HepG2 (cell line): ENCODE measurements around the gene KLK11. TPM values are rescaled to one million over a fixed set of nuclear protein-coding genes. Genes with fewer than 3 reads are reported as not detected.

ENCODE experiments used
- ATAC-seq: fragments of 200-7000 bp; cut with Tn5 transposase; 3 replicates; pipeline ENCODE4 v1.9.1; 2020; ENCODE audit warnings: mild to moderate bottlenecking, moderate library complexity
- BruUV-seq: library from RNA; stranded (reverse); fragments of 400-500 nt; replicated peaks from 2 replicates; lab custom pipeline; 2021; lab: Mats Ljungman, UMichigan
- CTCF ChIA-PET: fragments of 300-600 bp; formaldehyde crosslinking; extraction: SDS; loops from one replicate; lab custom pipeline; 2021; ENCODE audit warnings: low total read pairs, inconsistent platforms, low intra/inter-chr PET ratio; lab: Yijun Ruan, JAX
- POLR2A ChIA-PET: fragments of 350-600 bp; sonication (Branson Sonifier 250); formaldehyde crosslinking; loops from one replicate; lab custom pipeline; 2020; ENCODE audit warnings: antibody characterized with exemption, inconsistent platforms; lab: Yijun Ruan, JAX
- DNase-seq: peaks from one replicate; pipeline ENCODE4 v3.0.0-alpha.2; 2015; ENCODE audit warnings: low spot score
- FAIRE-seq: peaks from 3 replicates; lab custom pipeline; 2011; peaks lifted over from hg19 to GRCh38; lab: Jason Lieb, UNC
- H2AFZ ChIP-seq: one replicate; pipeline ENCODE4 v1.6.1; 2011; ENCODE audit warnings: low read length, inconsistent platforms
- H3K27ac ChIP-seq: fragments of 300-600 bp; 3 replicates; pipeline ENCODE4 v1.8.0; 2011; ENCODE audit warnings: mixed run types, mild to moderate bottlenecking, mixed read lengths, low read length, inconsistent platforms; ENCODE audit not compliant: insufficient read depth; ENCODE audit errors: extremely low read length
- H3K27me3 ChIP-seq, 2 experiments: fragments of 200-600 bp in 1 of 2; 2 replicates in 1 of 2; 3 replicates in 1 of 2; pipeline versions ENCODE4 v1.6.0 to v1.8.0; 2011; ENCODE audit warnings: low read length in 2 of 2, mild to moderate bottlenecking in 2 of 2, moderate library complexity in 2 of 2, inconsistent platforms in 1 of 2; ENCODE audit not compliant: insufficient read depth in 2 of 2, control insufficient read depth in 1 of 2
- H3K36me3 ChIP-seq, 2 experiments: fragments of 200-600 bp in 1 of 2; replicated peaks in 1 of 2; 2 replicates in 1 of 2; 3 replicates in 1 of 2; pipeline versions ENCODE4 v1.5.1 to v1.8.0; 2011; ENCODE audit warnings: low read length in 2 of 2, inconsistent platforms in 1 of 2; ENCODE audit not compliant: insufficient read depth in 2 of 2, control insufficient read depth in 1 of 2
- H3K4me1 ChIP-seq: 2 replicates; pipeline ENCODE4 v1.5.1; 2012; ENCODE audit warnings: low read length, inconsistent platforms; ENCODE audit not compliant: insufficient read depth
- H3K4me2 ChIP-seq: 2 replicates; pipeline ENCODE4 v1.6.0; 2011; ENCODE audit warnings: low read depth, low read length, inconsistent platforms
- H3K4me3 ChIP-seq, 3 experiments: fragments of 200-600 bp in 1 of 3; sonication (generic), shearing (Covaris generic) in 1 of 3; replicated peaks in 1 of 3; 2 replicates each; pipeline ENCODE4 v1.5.1; 2011 to 2016; ENCODE audit warnings: low read length in 3 of 3, inconsistent platforms in 2 of 3, low read depth in 2 of 3, mild to moderate bottlenecking in 2 of 3, control low read depth in 1 of 3, mixed read lengths in 1 of 3; ENCODE audit not compliant: insufficient read depth in 1 of 3
- H3K79me2 ChIP-seq: one replicate; pipeline ENCODE4 v1.6.1; 2011; ENCODE audit warnings: low read length, inconsistent platforms; ENCODE audit not compliant: insufficient read depth
- H3K9ac ChIP-seq: 2 replicates; pipeline ENCODE4 v1.6.0; 2011; ENCODE audit warnings: mild to moderate bottlenecking, low read depth, low read length, inconsistent platforms; ENCODE audit not compliant: insufficient read depth
- H3K9me3 ChIP-seq: 2 replicates; pipeline ENCODE4 v1.5.1; 2012; ENCODE audit warnings: mild to moderate bottlenecking, low read length
- H4K20me1 ChIP-seq: 2 replicates; pipeline ENCODE4 v1.6.0; 2011; ENCODE audit warnings: inconsistent platforms, mild to moderate bottlenecking, low read length, moderate library complexity; ENCODE audit not compliant: insufficient read depth
- FLYWCH1 ChIP-seq: sonication (generic); formaldehyde crosslinking; IDR thresholded peaks from 2 replicates; pipeline ENCODE4 v1.8.1; 2023; ENCODE audit warnings: mild to moderate bottlenecking, missing genetic modification reagents
- FOXM1 ChIP-seq: sonication (generic); formaldehyde crosslinking; IDR thresholded peaks from 2 replicates; pipeline ENCODE4 v1.5.0; 2020; ENCODE audit warnings: missing genetic modification reagents
- GABPA ChIP-seq, 2 experiments: IDR thresholded peaks; 2 replicates each; pipeline ENCODE4 v1.6.1; 2011 to 2016; ENCODE audit warnings: low read depth in 2 of 2, low read length in 1 of 2, missing biosample characterization in 1 of 2, missing genetic modification characterization in 1 of 2
- NR2F6 ChIP-seq, 2 experiments: IDR thresholded peaks; 2 replicates each; pipeline ENCODE4 v1.6.1; 2016; ENCODE audit warnings: antibody characterized with exemption in 1 of 2, mild to moderate bottlenecking in 1 of 2
- PATZ1 ChIP-seq: sonication (generic); formaldehyde crosslinking; IDR thresholded peaks from 2 replicates; pipeline ENCODE4 v1.4.0; 2020; ENCODE audit warnings: missing genetic modification reagents
- SMAD9 ChIP-seq: sonication (generic); formaldehyde crosslinking; IDR thresholded peaks from 2 replicates; pipeline ENCODE4 v1.5.1; 2020; ENCODE audit warnings: mild to moderate bottlenecking, missing genetic modification reagents
- ZNF101 ChIP-seq: sonication (generic); formaldehyde crosslinking; IDR thresholded peaks from 2 replicates; pipeline ENCODE4 v1.4.0; 2020; ENCODE audit warnings: mild to moderate bottlenecking, low read depth, missing genetic modification reagents, borderline replicate concordance
- ZNF235 ChIP-seq: sonication (generic); formaldehyde crosslinking; IDR thresholded peaks from 2 replicates; pipeline ENCODE4 v1.8.1; 2023; ENCODE audit warnings: mild to moderate bottlenecking, missing genetic modification reagents, borderline replicate concordance
- ZNF337 ChIP-seq: sonication (generic); formaldehyde crosslinking; IDR thresholded peaks from 2 replicates; pipeline ENCODE4 v1.5.1; 2020; ENCODE audit warnings: missing genetic modification reagents, low read depth, mild to moderate bottlenecking, borderline replicate concordance
- ZNF616 ChIP-seq: sonication (generic); formaldehyde crosslinking; IDR thresholded peaks from 2 replicates; pipeline ENCODE4 v1.5.0; 2020; ENCODE audit warnings: low read depth, mild to moderate bottlenecking, missing genetic modification reagents
- ZNF639 ChIP-seq: conservative IDR thresholded peaks from 2 replicates; pipeline ENCODE4 v1.6.1; 2018; ENCODE audit warnings: missing genetic modification reagents
- ZNF646 ChIP-seq: sonication (generic); formaldehyde crosslinking; IDR thresholded peaks from 2 replicates; pipeline ENCODE4 v1.9.0; 2021; ENCODE audit warnings: mild to moderate bottlenecking, missing genetic modification reagents
- ZNF720 ChIP-seq: sonication (generic); formaldehyde crosslinking; IDR thresholded peaks from 2 replicates; pipeline ENCODE4 v1.4.0; 2020; ENCODE audit warnings: missing genetic modification reagents
- in situ Hi-C: cut with HindIII; loops from 2 replicates; pipeline ENCODE4 v1.10.0; 2017; ENCODE audit warnings: low pct_unique_long_range_greater_than_20kb; ENCODE audit not compliant: extremely low pct_ligation_motif_present
- intact Hi-C: fragments of 100-400 bp; cut with micrococcal nuclease; formaldehyde crosslinking; loops from one replicate; pipeline ENCODE4 v1.10.0; 2022; ENCODE audit not compliant: unreplicated experiment
- polyA plus RNA-seq, 8 experiments: library from polyadenylated mRNA; depleted of rRNA in 3 of 8; stranded (reverse) in 7 of 8; unstranded in 1 of 8; fragments of >200 nt; fragmentation: Illumina TruSeq in 4 of 8; extraction: Trizol in 4 of 8; gene quantifications; 2 replicates each; pipeline versions ENCODE4 v1.2.1 to v1.2.3, GENCODE V29; 2011 to 2016; ENCODE audit warnings: low read depth in 4 of 8, missing spikeins in 1 of 8, mixed read lengths in 1 of 8; ENCODE audit not compliant: insufficient read depth in 1 of 8
- total RNA-seq, 5 experiments: library from RNA; depleted of rRNA; stranded (reverse); fragments of >200 nt; fragmentation: Illumina TruSeq; extraction: Trizol; gene quantifications; 2 replicates each; pipeline ENCODE4 v1.2.3, GENCODE V29; 2016; ENCODE audit warnings: low read depth in 1 of 5

KLK11 gene
- total and polyA plus RNA-seq, 2 of the 13 experiments (the other 11 are each of a cell fraction or from before 2014, with no cell fraction given) = not detected

GRCh38 chr19:51055866-51056265 lies 29.4 kb upstream of the KLK11 start:
- Histone ChIP-seq H3K9me3 (no peaks in the 10 kb centered on the region), H2AFZ (no peak overlapping the region), H3K4me3 (no peak overlapping the region), H3K4me2 (no peak overlapping the region), H3K27me3 (peaks cover 0 to 3% of the 10 kb centered on the region in 2 experiments; a peak in 1 of 5 replicates), H4K20me1 (no peaks in the 10 kb centered on the region), H3K9ac (no peak overlapping the region), H3K36me3 (no peaks in the 10 kb centered on the region), H3K79me2 (no peaks in the 10 kb centered on the region), H3K27ac (no peak overlapping the region), H3K4me1 (no peaks in the 10 kb centered on the region)
- DNase-seq (no peak), ATAC-seq (no peak), FAIRE-seq (no peak)
- intact Hi-C loops = no loop called here
- BruUV-seq = no TSS peak
- in situ Hi-C loops = no loop called here
- ChIA-PET CTCF (no interaction called here), POLR2A (no interaction called here)
- TF ChIP-seq GABPA (IDR thresholded peaks at IDR 0.05; ENCODE audit: low read depth, low read length) (no peak), GABPA (CRISPR knock-in tag; IDR thresholded peaks at IDR 0.05; ENCODE audit: low read depth) (no peak), FLYWCH1 (CRISPR knock-in tag) (no peak), ZNF101 (no peak), FOXM1 (CRISPR knock-in tag) (no peak), ZNF646 (CRISPR knock-in tag) (no peak), ZNF337 (CRISPR knock-in tag) (no peak), ZNF639 (CRISPR knock-in tag) (no peak), ZNF720 (CRISPR knock-in tag) (no peak), PATZ1 (CRISPR knock-in tag) (no peak), SMAD9 (CRISPR knock-in tag) (no peak), ZNF235 (CRISPR knock-in tag) (no peak), NR2F6 (IDR thresholded peaks at IDR 0.05) (no peak), NR2F6 (CRISPR knock-in tag; IDR thresholded peaks at IDR 0.05) (no peak), ZNF616 (no peak)
